Mesothelial cell of epicardium (in vitro differentiated cells): ENCODE data around the gene HECTD1. TPM values are rescaled to one million over a fixed set of nuclear protein-coding genes. Genes with fewer than 3 reads are reported as not detected.
"Not testable (repeated sequence)": the region's sequence is repeated elsewhere in the genome, so short reads cannot be mapped to it uniquely, and the experiment has no call there.

ENCODE experiments used
- DNase-seq, 2 experiments: peaks; one replicate each; pipeline ENCODE4 v3.0.0; 2021; ENCODE audit warnings: low spot score in 2 of 2; ENCODE audit not compliant: unreplicated experiment in 2 of 2
- H3K27ac Mint-ChIP-seq: 2 replicates; pipeline ENCODE4 v1.8.0; 2021; ENCODE audit warnings: mixed read lengths
- H3K27me3 Mint-ChIP-seq: 2 replicates; pipeline ENCODE4 v1.8.0; 2021; ENCODE audit warnings: low read depth, mixed read lengths
- H3K36me3 Mint-ChIP-seq: 2 replicates; pipeline ENCODE4 v1.8.0; 2021; ENCODE audit warnings: mixed read lengths
- H3K4me1 Mint-ChIP-seq: 2 replicates; pipeline ENCODE4 v1.8.0; 2021; ENCODE audit warnings: mixed read lengths
- H3K4me3 Mint-ChIP-seq: 2 replicates; pipeline ENCODE4 v1.8.0; 2021; ENCODE audit warnings: mild to moderate bottlenecking, moderate library complexity, mixed read lengths
- H3K9me3 Mint-ChIP-seq: 2 replicates; pipeline ENCODE4 v1.8.0; 2021; ENCODE audit warnings: mixed read lengths
- CTCF ChIP-seq: fragments of 200-600 bp; sonication (generic); IDR thresholded peaks from one replicate; pipeline ENCODE4 v1.5.0; 2021; ENCODE audit warnings: antibody characterized with exemption; ENCODE audit not compliant: unreplicated experiment
- total RNA-seq: library from RNA; stranded (reverse); gene quantifications from 3 replicates; pipeline ENCODE4 v1.2.1, GENCODE V29; 2021

Gene HECTD1
- total RNA-seq, 1 donor from 2014 or later, result 177 TPM

GRCh38 chr14:31207287-31207754 lies 272 bp downstream of the HECTD1 start:
- Mint-ChIP-seq H3K4me1 (peaks cover 32% of the 10 kb centered on the region), H3K27me3 (no peaks in the 10 kb centered on the region), H3K4me3 (peak overlapping the region; percentile 85), H3K27ac (peak overlapping the region; percentile 98), H3K36me3 (peaks cover 16% of the 10 kb centered on the region), H3K9me3 (no peaks in the 10 kb centered on the region)
- no peak for DNase-seq
- no peak for TF ChIP-seq CTCF

GRCh38 chr14:31206536-31207286 lies 882 bp downstream of the HECTD1 start:
- Mint-ChIP-seq H3K27ac (peak overlapping the region; percentile 80), H3K27me3 (no peaks in the 10 kb centered on the region), H3K4me1 (peaks cover 32% of the 10 kb centered on the region), H3K4me3 (peak overlapping the region; percentile 85), H3K9me3 (no peaks in the 10 kb centered on the region), H3K36me3 (peaks cover 19% of the 10 kb centered on the region)
- no peak for TF ChIP-seq CTCF
- DNase-seq, result peak; percentile 31 to 64

GRCh38 chr14:31205681-31206535 lies 1.7 kb downstream of the HECTD1 start:
- TF ChIP-seq CTCF, result no peak
- Mint-ChIP-seq H3K27me3 (no peaks in the 10 kb centered on the region), H3K4me1 (peaks cover 32% of the 10 kb centered on the region), H3K4me3 (peak overlapping the region; percentile 85), H3K27ac (peak overlapping the region; percentile 57), H3K36me3 (peaks cover 20% of the 10 kb centered on the region), H3K9me3 (no peaks in the 10 kb centered on the region)
- no peak for DNase-seq

GRCh38 chr14:31204593-31205534 lies 2.7 kb downstream of the HECTD1 start:
- H3K4me3 Mint-ChIP-seq, result peak overlapping the region; percentile 85
- peaks cover 32% of the 10 kb centered on the region for H3K4me1 Mint-ChIP-seq
- peak overlapping the region; percentile 57 for H3K27ac Mint-ChIP-seq
- H3K9me3 Mint-ChIP-seq, result no peaks in the 10 kb centered on the region
- DNase-seq, result no peak
- no peaks in the 10 kb centered on the region for H3K27me3 Mint-ChIP-seq
- TF ChIP-seq CTCF, result no peak
- peaks cover 26% of the 10 kb centered on the region for H3K36me3 Mint-ChIP-seq

GRCh38 chr14:31203899-31204592 lies 3.5 kb downstream of the HECTD1 start:
- not testable (repeated sequence) for H3K9me3 Mint-ChIP-seq, H3K27ac Mint-ChIP-seq, H3K4me3 Mint-ChIP-seq, H3K27me3 Mint-ChIP-seq, DNase-seq
- Mint-ChIP-seq H3K4me1 (peaks cover 29% of the 10 kb centered on the region), H3K36me3 (peaks cover 30% of the 10 kb centered on the region)
